Right atrium auricular region (tissue), 2 donors: Measurements from ENCODE around the gene CHCHD10. TPM values are rescaled to one million over a fixed set of nuclear protein-coding genes. Genes with fewer than 3 reads are reported as not detected.

Experiments used
- DNase-seq: peaks from one replicate; pipeline ENCODE4 v3.0.0-alpha.2; 2019; ENCODE audit warnings: low spot score
- H3K27ac ChIP-seq, 2 donors: fragments of 200-600 bp; sonication (generic); 1 replicate in 1 of 2; 2 replicates in 1 of 2; pipeline ENCODE4 v1.5.1; 2016 to 2019
- H3K27me3 ChIP-seq, 2 donors: fragments of 200-600 bp; sonication (generic); one replicate each; pipeline versions ENCODE4 v1.5.1 to v1.6.0; 2017 to 2019
- H3K36me3 ChIP-seq: fragments of 200-600 bp; sonication (generic); one replicate; pipeline ENCODE4 v1.5.1; 2016
- H3K4me1 ChIP-seq, 2 donors: fragments of 200-600 bp; sonication (generic); one replicate each; pipeline versions ENCODE4 v1.5.1 to v1.6.0; 2017 to 2019
- H3K4me3 ChIP-seq, 2 donors: fragments of 200-600 bp; sonication (generic); 1 replicate in 1 of 2; 2 replicates in 1 of 2; pipeline ENCODE4 v1.5.1; 2017 to 2019; ENCODE audit warnings: mild to moderate bottlenecking in 1 of 2, moderate library complexity in 1 of 2
- H3K9me3 ChIP-seq, 2 donors: fragments of 200-600 bp; sonication (generic); one replicate each; pipeline ENCODE4 v1.5.1; 2019
- total RNA-seq, 2 donors: library from RNA; depleted of rRNA; stranded (reverse); fragments of >200 nt; gene quantifications; one replicate each; pipeline ENCODE4 v1.1.0, GENCODE V29; 2016
- TF ChIP-seq, protein P1 (sequence below), 2 donors: fragments of 200-600 bp; sonication (generic); IDR thresholded peaks; one replicate each; pipeline ENCODE4 v1.5.1; 2019; ENCODE audit warnings: antibody characterized with exemption in 2 of 2

CHCHD10 gene
- total RNA-seq, 2 donors from 2014 or later: 213 to 319 TPM

DNA sequence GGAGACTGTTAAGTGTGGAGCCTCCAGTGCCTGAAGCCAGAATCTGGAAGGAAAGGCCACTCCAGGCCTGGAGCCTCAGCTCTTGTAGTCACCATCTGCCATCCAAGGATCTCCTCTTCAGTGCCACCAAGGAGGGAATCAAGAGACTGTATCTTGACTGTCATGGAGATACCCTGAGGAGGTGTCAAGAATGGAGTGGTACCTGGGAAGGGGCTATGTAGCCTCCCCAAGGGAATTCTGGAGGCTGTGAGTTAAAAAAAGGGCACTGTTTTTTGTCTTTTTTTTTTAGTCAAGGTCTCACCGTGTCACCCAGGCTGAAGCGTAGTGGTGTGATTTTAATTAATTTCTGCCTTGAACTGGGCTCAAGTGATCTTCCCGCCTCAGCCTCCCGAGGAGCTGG lies 8.2 kb downstream of the CHCHD10 start:
- Histone ChIP-seq H3K36me3 (peaks cover under 1% of the 10 kb centered on the region), H3K9me3 (no peaks in the 10 kb centered on the region), H3K4me3 (no peak overlapping the region), H3K27ac (no peak overlapping the region), H3K27me3 (no peaks in the 10 kb centered on the region), H3K4me1 (peaks cover 0 to 21% of the 10 kb centered on the region in 2 donors)
- TF ChIP-seq, protein P1, sequence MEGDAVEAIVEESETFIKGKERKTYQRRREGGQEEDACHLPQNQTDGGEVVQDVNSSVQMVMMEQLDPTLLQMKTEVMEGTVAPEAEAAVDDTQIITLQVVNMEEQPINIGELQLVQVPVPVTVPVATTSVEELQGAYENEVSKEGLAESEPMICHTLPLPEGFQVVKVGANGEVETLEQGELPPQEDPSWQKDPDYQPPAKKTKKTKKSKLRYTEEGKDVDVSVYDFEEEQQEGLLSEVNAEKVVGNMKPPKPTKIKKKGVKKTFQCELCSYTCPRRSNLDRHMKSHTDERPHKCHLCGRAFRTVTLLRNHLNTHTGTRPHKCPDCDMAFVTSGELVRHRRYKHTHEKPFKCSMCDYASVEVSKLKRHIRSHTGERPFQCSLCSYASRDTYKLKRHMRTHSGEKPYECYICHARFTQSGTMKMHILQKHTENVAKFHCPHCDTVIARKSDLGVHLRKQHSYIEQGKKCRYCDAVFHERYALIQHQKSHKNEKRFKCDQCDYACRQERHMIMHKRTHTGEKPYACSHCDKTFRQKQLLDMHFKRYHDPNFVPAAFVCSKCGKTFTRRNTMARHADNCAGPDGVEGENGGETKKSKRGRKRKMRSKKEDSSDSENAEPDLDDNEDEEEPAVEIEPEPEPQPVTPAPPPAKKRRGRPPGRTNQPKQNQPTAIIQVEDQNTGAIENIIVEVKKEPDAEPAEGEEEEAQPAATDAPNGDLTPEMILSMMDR (IDR thresholded peaks at IDR 0.05): no peak
- DNase-seq: no peak

DNA sequence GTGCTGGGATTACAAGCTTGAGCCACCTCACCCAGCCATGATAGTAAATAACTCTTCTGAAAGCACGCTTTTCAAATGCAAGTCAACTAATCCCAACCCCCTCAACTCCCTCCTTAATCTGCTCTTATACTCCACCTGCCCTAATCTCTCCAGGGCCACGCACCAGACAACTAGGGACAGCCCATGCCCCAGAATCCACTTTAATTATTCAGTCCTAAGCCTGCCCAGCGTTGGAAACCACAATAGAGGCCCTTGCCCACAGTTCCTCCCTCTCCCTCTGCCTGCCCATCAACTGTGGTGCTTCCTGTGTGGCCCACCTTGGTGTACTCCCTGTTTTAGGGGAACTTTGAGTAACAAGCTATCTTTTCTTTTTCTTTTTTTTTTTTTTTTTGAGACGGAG lies 10.9 kb downstream of the CHCHD10 start:
- no peak for DNase-seq
- TF ChIP-seq, protein P1 (IDR thresholded peaks at IDR 0.05): no peak
- no peaks in the 10 kb centered on the region for H3K36me3 ChIP-seq
- H3K4me1 ChIP-seq: no peaks in the 10 kb centered on the region
- no peak overlapping the region for H3K4me3 ChIP-seq
- no peaks in the 10 kb centered on the region for H3K9me3 ChIP-seq
- no peaks in the 10 kb centered on the region for H3K27me3 ChIP-seq
- no peak overlapping the region for H3K27ac ChIP-seq

DNA sequence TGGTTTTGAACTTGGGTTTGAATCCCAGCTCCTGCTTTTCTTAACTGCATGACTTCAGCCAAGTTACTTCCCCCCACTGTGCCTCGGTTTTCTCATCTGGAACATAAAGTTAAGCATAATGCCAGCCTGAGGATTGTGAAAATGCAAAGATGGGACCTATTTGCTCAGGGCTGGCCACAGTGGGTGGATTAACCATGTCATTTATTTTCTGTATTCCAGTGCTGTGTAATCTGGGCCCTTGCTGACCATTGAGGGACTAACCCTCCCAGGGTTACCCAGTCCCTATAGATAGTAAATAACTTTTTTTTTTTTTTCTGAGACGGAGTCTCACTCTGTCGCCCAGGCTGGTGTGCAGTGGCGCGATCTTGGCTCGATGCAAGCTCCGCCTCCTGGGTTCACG lies 12.1 kb downstream of the CHCHD10 start:
- Histone ChIP-seq H3K9me3 (no peaks in the 10 kb centered on the region), H3K4me3 (no peak overlapping the region), H3K27ac (no peak overlapping the region), H3K27me3 (no peaks in the 10 kb centered on the region), H3K4me1 (peaks cover 0 to 7% of the 10 kb centered on the region in 2 donors), H3K36me3 (no peaks in the 10 kb centered on the region)
- no peak for DNase-seq
- TF ChIP-seq, protein P1 (IDR thresholded peaks at IDR 0.05): no peak

DNA sequence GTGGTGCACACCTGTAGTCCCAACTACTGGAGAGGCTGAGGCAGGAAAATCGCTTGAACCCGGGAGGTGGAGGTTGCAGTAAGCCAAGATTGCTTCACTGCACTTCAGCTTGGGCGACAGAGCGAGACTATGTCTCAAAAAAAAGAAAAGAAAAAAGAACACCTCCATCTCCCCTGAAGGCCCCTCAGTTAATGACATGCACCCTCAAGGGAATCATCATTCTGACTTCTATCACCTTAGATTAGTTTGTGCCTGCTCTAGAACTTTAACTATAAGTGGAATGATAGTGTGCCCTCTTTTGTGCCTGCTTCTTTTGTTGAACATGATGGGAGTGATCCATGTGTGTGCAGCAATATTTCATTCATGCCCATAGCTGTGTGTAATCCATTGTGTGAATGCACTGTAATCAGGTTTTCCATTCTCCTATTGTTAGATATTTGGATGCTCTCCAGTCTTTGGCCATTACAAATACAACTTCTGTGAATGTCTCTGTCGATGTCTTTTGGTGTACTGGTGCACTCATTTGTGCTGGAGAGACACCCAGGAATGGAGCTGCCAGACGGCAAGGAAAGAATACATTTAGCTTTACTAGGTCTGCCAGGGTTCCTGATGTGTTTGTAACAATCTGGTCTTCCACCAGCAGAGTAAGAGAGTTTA lies 12.7 kb downstream of the CHCHD10 start:
- TF ChIP-seq, protein P1 (IDR thresholded peaks at IDR 0.05): no peak
- DNase-seq: no peak
- no peak overlapping the region for H3K27ac ChIP-seq

DNA sequence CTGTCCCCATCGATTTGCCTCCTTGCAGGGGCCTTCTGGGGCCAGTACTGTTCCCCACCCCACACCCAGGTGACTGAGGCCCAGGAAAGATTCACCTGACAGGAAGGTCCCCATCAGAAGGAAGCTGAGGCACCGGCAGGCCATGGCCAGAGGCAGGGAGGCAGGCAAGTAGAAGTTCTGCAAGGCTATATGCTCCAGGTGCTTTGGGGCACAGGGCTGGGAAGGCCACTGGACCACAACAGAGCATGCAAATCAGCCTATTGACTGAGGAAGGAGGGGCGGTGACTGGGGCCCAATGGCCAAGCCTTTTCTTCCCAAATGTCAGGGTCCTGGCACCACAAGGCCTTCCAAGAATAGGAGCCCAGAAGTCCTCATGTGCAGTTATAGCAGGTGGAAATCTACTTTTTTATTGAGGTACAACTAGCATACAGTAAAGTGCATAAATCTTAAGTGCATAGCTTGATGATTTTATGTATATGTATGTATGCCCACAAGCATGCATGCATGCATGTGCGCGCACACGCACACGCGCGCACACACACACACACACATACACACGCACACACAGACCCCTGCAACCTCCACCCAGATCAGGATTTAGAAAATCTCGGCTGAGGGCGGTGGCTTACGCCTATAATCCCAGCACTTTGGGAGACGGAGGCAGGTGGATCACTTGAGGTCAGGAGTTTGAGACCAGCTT lies 13.4 kb downstream of the CHCHD10 start, which contains the start of gene VPREB3:
TSS of gene VPREB3 (minus strand) at position 206 of the 700 bp plus-strand sequence. CDS start at position 144, 62 bp downstream.
- Histone ChIP-seq H3K4me3 (no peak within 1 kb of the TSS), H3K4me1 (peaks cover 0 to 19% of the 10 kb centered on the region in 2 donors), H3K27ac (no peak within 1 kb of the TSS), H3K27me3 (no peaks in the 10 kb centered on the region), H3K9me3 (no peaks in the 10 kb centered on the region), H3K36me3 (no peaks in the 10 kb centered on the region)
- no peak for DNase-seq
- TF ChIP-seq, protein P1 (IDR thresholded peaks at IDR 0.05): no peak

More for the DNA sequence above, 12.7 kb downstream of the CHCHD10 start:
- no peaks in the 10 kb centered on the region for H3K36me3 ChIP-seq
- no peak overlapping the region for H3K4me3 ChIP-seq
- no peaks in the 10 kb centered on the region for H3K27me3 ChIP-seq
- peaks cover 0 to 12% of the 10 kb centered on the region in 2 donors for H3K4me1 ChIP-seq
- H3K9me3 ChIP-seq: no peaks in the 10 kb centered on the region
